ENCODE data around the gene ABCA12.

Gene ABCA12

GRCh38 chr2:215137329-215137686, 1.1 kb downstream of the ABCA12 start:
- no peak for DNase-seq (ENCODE audit: low read depth in 1 of 2, low spot score in 1 of 2)

- DNase-seq (ENCODE audit: low read depth in 1 of 2, low spot score in 1 of 2): no peak
These were observed 1.6 kb downstream of the ABCA12 start for GRCh38 chr2:215136669-215137328.

- DNase-seq (ENCODE audit: low read depth in 1 of 2, low spot score in 1 of 2): no peak
These were observed 18.0 kb downstream of the ABCA12 start for GRCh38 chr2:215120401-215120800.

- DNase-seq (ENCODE audit: low read depth in 1 of 2, low spot score in 1 of 2): no peak
These were observed 18.6 kb downstream of the ABCA12 start for GRCh38 chr2:215119847-215120246.

- no peak for DNase-seq (ENCODE audit: low read depth in 1 of 2, low spot score in 1 of 2)
These were observed 27.5 kb downstream of the ABCA12 start for GRCh38 chr2:215110918-215111317.

GRCh38 chr2:215107216-215108056, 31.0 kb downstream of the ABCA12 start:
- DNase-seq (ENCODE audit: low read depth in 1 of 2, low spot score in 1 of 2): no peak

GRCh38 chr2:215105607-215106354, 32.6 kb downstream of the ABCA12 start:
- no peak for DNase-seq (ENCODE audit: low read depth in 1 of 2, low spot score in 1 of 2)

- DNase-seq (ENCODE audit: low read depth in 1 of 2, low spot score in 1 of 2): no peak
These were observed 34.2 kb downstream of the ABCA12 start for GRCh38 chr2:215104226-215104625.

GRCh38 chr2:215098875-215099274, 39.6 kb downstream of the ABCA12 start:
- no peak for DNase-seq (ENCODE audit: low read depth in 1 of 2, low spot score in 1 of 2)

GRCh38 chr2:215084080-215084479, 54.3 kb downstream of the ABCA12 start:
- DNase-seq (ENCODE audit: low read depth in 1 of 2, low spot score in 1 of 2): no peak

GRCh38 chr2:215083146-215083545, 55.3 kb downstream of the ABCA12 start:
- DNase-seq (ENCODE audit: low read depth in 1 of 2, low spot score in 1 of 2): no peak

- no peak for DNase-seq (ENCODE audit: low read depth in 1 of 2, low spot score in 1 of 2)
These were observed 56.0 kb downstream of the ABCA12 start for GRCh38 chr2:215082446-215082845.

GRCh38 chr2:215080545-215080944, 57.9 kb downstream of the ABCA12 start:
- no peak for DNase-seq (ENCODE audit: low read depth in 1 of 2, low spot score in 1 of 2)

GRCh38 chr2:215071676-215072075, 66.8 kb downstream of the ABCA12 start:
- DNase-seq (ENCODE audit: low read depth in 1 of 2, low spot score in 1 of 2): no peak

GRCh38 chr2:215068399-215068798, 70.0 kb downstream of the ABCA12 start:
- DNase-seq (ENCODE audit: low read depth in 1 of 2, low spot score in 1 of 2): no peak

- DNase-seq (ENCODE audit: low read depth in 1 of 2, low spot score in 1 of 2): no peak
These were observed 72.3 kb downstream of the ABCA12 start for GRCh38 chr2:215066124-215066523.

- no peak for DNase-seq (ENCODE audit: low read depth in 1 of 2, low spot score in 1 of 2)
These were observed 74.9 kb downstream of the ABCA12 start for GRCh38 chr2:215063526-215063925.

- DNase-seq (ENCODE audit: low read depth in 1 of 2, low spot score in 1 of 2): no peak
These were observed 77.4 kb downstream of the ABCA12 start for GRCh38 chr2:215060861-215061536.

GRCh38 chr2:215059724-215060123, 78.7 kb downstream of the ABCA12 start:
- no peak for DNase-seq (ENCODE audit: low read depth in 1 of 2, low spot score in 1 of 2)

- DNase-seq (ENCODE audit: low read depth in 1 of 2, low spot score in 1 of 2): no peak
These were observed 82.5 kb downstream of the ABCA12 start for GRCh38 chr2:215055891-215056290.

- no peak for DNase-seq (ENCODE audit: low read depth in 1 of 2, low spot score in 1 of 2)
These were observed 85.6 kb downstream of the ABCA12 start for GRCh38 chr2:215052810-215053209.

Measured in activated T-helper 1 cell treated with anti-CD3 and anti-CD28 coated beads, Interleukin-2, amount 50 U/mL, for 16 hours (primary cell).